HG03460 (cell line): ENCODE measurements around the gene CACNG3.
"Not testable (repeated sequence)": the region's sequence is repeated elsewhere in the genome, so short reads cannot be mapped to it uniquely, and the experiment has no call there.

Source experiments
- ATAC-seq: cut with Tn5 transposase; IDR thresholded peaks from one replicate; pipeline ENCODE4 v1.9.1; 2021; ENCODE audit not compliant: unreplicated experiment

Gene CACNG3

DNA sequence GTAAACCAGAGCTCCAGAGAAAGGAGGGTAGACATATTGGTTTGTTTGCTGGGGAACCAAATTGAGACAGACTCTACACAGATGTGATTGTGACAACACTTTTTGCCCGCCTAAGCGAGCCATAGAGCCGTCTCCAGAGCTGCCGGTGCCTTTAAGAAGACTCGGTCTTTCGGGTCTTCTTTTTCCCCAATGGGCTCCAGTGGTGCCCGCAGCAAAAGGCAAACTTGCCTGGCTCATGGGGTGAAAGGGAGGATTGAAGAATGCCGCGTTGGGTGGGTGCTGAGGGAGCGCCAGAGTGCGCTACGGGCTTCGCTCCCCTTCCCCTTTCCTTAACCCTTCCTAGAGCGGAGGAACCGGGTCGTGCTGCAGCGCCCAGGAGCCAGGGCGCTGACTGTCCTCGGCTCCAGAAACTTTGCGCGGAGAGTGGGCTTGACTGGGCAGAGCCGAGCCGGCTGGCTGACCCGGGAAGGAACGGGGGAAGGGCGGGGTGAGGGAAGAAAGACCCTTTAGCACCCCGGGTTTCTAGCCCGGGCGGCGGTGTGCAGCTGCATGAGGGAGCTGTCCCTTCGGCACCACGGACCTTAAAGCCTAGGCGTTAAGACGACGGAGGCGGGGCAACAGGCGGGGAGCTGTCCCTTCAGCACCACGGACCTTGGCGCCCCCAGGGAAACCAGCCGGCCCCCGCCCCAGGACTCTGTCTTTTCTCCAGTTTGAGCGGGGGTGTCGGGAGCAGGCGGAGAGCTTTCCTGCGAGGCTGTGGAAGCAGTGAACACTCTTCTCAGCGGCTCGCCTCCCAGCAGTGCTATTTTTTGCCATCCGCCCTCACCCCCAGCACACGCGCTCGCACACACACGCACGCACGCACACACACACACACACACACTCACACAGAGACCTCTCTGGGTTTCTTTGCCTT, at the start of gene CACNG3:
CACNG3 (plus strand) TSS at position 880 of the 916 bp plus-strand sequence. CDS start 420 bp downstream, outside the sequence.
- ATAC-seq = no peak

DNA sequence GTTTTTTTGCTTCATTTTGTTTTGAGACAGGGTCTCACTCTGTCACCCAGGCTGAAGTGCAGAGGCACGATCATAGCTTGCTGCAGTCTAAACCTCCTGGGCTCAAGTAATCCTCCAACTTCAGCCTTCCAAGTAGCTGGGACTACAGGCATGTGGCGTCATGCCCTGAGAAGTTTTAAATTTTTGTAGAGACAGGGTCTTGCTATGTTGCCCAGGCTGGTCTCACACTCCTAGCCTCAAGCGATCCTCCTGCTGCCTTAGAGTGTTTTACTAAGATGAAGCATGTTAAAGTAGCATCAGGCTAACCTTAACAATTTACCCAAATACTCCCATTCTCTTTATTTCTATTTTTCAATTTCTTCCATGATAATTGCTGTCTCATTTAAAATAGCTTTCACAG, 49.2 kb upstream of the CACNG3 start:
- ATAC-seq = no peak

DNA sequence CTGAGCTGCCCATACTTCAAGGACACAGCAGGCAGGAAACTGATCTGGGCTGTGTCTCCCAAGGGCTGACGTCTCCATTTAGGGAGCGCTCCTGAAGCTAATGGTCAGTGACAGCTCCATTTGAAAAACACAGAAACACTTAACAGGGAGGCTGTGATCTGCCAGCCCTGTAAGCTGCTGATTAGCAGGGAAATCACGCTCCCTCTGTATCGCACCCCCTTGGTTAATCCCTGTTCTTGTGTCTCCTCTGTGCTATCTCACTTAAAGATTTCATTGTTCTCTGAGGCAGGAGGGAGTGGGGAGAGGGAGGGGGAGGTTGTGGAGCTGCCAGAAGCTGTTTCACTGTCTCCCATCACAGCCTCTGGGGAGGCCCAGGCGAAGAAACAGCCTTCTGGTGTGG, 47.4 kb upstream of the CACNG3 start:
- ATAC-seq = no peak

DNA sequence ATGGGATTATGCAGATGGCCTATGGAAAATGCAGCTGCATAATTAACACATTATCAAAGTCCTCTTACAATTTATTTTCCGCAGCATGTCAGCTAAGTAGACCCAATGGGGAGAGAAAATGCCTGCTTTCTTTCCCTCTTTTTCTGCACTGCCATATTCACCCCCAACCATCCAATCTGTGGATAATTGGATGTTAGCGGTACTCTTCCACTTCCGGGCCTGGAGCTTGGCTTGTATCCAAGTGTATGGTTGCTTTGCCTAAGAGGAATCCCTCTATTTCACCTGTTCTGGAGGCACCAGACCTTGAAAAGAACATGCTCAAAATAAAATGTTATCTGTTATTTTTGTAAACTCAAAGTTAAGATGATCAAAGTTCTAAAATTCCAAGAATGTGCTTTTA, 41.1 kb upstream of the CACNG3 start:
- no peak for ATAC-seq

DNA sequence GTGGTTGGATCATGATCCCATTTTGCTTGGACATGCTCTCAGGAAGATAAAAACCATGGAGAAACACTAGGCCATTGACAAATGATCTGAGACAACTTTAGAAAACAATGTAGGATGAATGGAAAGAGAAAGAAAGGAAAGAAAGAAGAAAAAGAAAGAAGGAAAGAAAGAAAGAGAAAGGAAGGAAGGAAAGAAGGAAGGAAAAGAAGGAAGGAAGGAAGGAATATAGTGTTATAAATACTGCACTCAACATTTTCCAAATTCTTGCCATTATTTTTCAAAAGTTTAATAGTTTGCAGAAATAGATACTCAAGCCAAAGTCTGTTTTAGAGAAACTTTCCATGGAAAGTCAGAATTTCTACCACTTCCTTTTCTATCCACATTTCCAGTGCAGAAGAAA, 39.2 kb upstream of the CACNG3 start:
- ATAC-seq = no peak

DNA sequence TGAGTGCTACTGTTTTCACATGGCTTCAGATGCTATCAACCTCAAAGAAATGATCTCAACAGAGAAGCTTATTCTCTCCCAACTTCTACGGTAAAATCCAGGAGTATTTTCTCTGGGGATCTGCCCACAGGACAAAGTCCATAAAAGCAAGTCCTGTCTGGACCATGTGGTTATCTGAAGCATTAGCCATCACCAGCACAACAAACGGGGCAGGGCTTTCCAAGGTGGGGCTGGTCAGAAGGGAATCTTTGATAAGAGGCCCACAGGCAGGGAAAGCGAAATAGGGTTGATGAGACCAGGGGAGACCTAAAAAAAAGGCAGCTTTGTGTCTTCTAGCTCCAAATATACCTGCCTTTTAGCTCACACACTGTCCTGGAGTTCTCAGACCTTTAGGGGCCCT, 38.7 kb upstream of the CACNG3 start:
- ATAC-seq = no peak

DNA sequence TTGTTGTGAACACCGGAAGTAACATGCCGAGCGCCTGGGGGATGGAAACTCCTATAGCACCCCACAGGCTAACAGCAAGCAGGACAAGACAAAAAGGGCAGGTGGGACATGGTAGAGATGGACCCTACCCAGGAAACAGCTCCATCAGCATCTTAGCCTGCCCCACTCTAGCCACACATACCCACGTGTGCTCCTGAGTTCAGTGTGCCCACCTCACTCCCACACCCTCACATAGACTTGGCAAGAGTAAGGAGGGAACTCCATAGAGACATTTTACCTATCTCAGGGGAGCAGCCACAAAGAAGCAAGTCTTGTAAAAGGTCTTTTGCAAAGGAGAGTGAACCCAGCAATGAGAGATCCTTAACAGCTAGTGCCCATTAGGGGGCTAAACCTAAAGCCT, 37.8 kb upstream of the CACNG3 start:
- ATAC-seq = no peak

DNA sequence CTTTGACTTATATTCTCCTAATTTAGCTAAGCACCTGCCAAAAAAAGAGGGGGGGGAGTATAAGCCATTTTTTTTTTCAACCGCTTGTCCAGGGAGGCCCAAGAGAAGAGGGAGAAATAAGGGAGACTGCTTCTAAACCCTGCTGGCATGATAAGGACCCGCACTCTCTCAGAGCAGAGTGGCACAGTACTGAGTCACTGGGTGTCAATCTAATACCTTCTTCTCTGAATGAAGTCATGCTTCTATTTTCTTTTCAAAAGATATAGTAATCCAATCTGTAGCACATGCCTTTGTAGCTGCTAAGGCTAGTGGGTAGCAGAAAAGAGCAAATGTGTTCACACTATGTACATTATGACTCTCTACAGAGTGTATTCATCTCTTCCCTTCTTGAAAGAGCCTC, 34.9 kb upstream of the CACNG3 start:
- no peak for ATAC-seq

DNA sequence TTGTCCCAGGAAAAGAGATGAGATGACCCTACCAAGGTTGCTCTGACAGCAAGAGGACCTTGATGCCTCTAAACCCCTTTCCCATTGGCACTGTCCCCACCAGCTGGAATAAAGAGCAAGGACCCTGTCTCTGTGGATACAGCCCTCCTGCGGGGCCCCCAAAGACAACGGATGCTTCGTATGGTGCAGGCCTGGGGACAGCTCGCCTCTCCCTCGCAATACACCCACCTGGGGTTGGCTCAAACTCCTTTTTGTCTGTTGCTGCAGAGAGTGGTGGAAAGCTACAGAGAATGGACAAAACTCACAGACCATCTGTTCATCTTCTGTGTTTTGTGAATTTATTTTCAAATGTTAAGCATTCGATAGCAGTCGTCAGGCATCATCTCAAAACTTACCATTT, 27.6 kb upstream of the CACNG3 start:
- ATAC-seq = no peak

DNA sequence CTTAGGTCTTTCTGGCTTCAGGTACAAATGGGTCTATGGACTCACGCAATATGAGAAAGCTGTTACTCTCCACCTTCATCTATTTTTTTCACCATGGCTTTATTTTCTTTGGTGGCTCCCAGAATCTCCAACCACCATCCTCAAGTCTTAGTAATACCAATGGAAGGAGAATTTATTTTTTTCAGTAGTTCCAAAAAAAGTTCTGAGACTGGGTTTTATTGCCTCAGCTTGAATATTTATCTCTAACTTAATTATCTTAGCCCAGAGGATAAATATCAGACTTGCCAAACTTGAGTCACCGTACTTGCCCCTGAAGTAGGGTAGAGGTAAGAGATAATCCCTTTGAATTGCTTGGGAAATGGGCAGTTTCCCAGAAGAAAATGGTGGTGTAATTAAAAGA, 23.2 kb upstream of the CACNG3 start:
- no peak for ATAC-seq

DNA sequence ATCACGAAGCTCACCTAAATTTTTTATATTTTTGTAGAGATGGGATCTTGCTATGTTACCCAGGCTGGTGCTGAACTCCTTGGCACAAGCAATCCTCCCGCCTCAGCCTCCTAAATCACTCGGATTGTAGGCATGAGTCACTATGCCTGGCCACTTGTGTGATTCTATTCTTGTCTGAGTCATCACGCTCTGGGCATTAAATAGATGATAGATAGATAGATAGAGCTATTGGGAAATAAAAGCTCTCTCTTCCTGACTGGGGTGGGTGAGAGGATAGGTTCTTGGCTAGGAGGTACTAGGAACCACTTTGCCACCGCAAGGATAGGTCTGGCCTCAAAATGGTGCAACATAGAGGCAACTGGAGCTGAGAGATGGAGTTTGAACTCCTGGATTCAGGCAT, 21.4 kb upstream of the CACNG3 start:
- no peak for ATAC-seq

DNA sequence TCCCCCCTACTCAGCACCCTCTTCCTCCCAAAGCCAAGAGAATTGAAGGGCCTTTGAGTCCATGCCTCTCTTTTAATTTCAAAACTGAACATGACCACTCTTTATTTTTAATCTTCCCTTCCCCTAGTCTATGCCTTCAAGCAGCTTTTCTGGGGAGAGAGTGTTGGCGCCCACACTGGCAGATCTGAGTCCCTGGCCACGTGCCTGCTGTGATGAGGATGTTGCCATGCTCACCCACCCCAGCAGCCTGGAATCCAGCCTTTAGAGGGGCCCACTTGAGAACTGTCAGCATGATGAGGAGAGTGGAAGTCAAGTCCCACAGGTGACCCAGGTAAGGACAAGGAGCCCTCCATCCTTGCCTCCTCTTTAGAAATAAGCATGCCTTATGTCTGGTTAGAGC, 20.3 kb upstream of the CACNG3 start:
- no peak for ATAC-seq

DNA sequence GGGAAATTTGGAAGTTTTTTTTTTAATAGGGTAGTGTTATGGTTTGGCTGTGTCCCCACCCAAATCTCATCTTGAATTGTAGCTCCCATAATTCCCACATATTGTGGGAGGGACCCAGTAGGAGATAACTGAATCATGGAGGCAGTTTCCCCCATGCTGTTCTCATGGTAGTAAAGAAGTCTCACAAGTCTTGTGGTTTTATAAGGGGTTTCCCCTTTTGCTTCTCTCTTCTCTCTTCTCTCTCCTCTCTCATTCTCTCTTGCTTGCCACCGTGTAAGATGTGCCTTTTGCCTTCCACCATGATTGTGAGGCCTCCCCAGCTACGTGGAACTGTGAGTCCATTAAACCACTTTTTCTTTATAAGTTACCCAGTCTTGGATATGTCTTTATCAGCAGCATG, 17.3 kb upstream of the CACNG3 start:
- ATAC-seq = not testable (repeated sequence)

DNA sequence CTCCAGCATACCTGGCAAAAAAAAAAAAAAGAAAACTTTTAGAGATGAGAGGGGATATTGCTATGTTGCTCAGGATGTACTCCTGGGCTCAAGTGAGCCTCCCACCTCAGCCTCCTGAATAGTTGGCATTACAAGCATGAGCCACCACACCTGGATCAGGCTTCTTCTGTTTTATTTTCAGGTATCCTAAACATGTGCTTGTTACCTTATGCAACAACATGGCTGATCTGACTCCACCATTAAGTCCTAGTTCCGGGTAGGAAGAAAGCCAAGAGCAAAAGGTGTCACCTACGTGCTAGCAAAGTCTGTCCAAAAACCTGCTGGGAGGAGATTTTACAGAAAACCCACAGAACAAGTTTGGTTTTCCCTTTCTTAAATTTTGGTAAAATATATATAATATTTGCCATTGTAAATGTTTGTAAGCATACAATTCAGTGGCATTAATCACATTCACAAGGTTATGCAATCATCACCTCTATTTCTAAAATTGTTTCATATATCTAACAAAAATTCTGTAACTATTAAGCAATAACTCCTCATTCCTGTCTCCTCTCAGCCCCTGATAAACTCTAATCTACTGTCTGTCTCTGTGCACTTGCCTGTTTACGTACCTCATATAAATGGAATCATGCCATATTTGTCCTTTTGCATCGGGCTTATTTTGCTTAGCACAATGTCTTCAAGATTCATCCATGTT, 9.1 kb upstream of the CACNG3 start:
- no peak for ATAC-seq

DNA sequence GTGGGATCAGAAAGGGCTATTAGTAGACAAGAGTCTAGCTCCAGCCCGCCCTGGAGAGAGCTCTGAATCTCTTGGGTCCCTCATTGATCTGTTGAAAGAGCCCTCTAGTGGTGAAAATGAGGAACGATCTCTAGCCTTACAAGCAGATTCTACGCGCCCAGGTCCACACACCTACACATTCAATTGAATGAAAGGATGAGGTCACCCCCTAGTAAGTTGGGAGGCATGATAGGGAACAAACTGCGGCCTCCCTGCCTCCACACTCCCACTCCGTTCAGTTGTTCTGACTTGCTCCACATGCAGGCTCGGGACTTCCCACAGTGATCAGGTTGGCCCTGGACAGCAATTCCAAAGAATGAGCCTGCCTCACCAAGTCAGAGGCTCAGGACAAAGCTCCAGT, 2.9 kb upstream of the CACNG3 start:
- no peak for ATAC-seq

DNA sequence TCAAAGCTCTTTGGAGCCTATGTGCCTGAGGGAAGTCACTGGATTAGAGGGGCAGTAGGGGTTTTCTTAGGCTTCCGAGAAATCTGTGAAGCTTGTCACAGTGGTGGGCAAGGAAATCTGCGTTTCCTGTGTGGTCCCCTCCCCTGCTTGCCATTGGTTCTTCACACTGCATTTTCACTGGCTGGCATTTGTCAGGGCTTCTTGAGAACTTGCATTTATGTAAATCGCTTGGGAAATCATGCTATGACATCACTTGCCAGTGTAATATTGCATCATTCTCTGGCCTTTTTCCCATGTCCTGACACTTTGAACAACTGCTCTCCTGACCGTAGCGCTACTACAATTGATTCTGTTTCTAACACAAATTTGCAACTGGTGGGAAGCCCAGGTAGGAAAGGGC, 1.8 kb downstream of the CACNG3 start:
- ATAC-seq = no peak

DNA sequence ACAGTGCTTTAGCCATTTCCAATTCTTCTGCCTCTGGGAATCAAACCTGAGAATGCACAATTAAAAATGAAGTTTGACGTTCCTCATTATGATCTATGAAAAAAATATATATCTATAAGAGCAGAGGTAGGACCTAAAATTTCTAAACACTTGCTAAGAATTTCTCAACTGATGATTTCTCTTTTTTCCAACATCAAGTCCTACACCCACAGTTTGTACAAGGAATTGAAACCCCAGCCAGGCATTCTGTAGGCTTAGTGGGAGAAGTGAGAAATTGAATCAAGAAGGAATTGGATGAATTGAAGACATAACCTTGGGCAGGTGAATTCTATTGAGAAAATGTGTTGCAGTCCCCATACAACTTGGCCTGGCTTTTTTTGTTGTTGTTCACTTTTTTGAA, 2.7 kb downstream of the CACNG3 start:
- no peak for ATAC-seq

DNA sequence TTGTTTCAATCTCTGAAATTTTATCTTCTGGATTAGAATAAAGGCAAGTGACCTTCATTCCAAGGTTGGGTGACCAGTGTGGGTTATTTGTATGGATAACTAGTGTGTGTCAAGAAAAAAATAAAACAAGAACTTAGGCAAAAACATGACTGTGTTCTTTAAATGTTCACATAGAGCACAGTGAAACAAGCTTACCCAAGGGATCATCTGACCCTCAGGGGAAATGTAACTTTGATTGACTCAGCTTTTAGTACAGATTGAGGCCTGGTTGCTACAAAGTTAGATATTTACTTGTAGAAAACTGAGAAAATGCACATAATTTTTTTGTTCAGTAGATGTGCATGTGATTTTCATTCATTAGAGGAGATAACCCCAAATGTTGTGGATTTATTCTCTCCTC, 6.7 kb downstream of the CACNG3 start:
- no peak for ATAC-seq

DNA sequence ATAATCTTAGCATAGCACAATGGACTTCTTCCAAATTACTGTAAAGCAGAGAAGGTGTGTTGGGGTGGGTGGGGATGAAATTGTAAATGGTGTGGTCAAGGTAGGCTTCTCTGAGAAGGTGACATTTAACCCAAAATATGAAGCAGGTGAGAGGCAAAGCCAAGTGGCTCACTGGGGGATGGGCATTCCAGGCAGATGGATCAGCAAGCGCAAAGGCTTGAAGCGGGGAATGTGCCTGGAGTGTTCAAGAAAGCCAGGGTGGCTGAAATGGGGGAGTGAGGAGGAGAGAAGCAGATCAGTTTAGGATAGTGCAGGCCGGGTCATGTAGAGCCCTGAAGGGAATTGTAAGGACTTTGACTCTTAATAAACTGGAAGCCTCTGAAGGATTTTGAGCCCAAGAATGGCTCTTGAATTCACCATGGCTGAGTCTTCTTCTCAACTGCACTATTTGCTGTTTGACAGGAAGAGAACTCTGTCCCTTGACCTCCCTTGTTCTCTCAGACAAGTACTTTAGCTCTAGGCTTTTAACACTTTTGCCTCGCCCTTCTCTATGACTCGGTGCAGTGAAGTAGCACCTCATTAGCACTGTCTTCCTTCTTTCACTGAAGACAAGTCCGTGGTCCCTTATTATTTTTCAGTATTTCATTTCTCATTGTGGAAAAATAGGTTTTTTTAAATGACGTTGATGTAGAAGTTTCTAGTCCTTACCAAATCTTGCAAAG, 14.7 kb downstream of the CACNG3 start:
- no peak for ATAC-seq

DNA sequence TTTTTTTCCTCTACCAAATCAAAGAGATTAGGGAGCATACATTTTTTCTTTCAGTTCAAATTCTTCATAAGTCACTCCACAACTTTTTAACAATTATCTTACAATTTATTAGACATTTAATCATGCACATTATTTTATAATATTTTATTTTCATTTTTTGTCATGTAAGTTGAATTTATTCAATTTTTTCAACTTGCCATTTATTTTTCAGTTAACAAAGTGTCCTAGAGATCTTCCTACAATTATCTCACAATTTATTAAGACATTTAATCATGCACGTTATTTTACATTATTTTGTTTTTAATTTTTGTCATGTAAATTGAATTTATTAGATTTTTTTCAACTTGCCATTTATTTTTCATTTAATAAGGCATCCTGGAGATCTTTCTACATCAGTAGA, 16.2 kb downstream of the CACNG3 start:
- no peak for ATAC-seq

DNA sequence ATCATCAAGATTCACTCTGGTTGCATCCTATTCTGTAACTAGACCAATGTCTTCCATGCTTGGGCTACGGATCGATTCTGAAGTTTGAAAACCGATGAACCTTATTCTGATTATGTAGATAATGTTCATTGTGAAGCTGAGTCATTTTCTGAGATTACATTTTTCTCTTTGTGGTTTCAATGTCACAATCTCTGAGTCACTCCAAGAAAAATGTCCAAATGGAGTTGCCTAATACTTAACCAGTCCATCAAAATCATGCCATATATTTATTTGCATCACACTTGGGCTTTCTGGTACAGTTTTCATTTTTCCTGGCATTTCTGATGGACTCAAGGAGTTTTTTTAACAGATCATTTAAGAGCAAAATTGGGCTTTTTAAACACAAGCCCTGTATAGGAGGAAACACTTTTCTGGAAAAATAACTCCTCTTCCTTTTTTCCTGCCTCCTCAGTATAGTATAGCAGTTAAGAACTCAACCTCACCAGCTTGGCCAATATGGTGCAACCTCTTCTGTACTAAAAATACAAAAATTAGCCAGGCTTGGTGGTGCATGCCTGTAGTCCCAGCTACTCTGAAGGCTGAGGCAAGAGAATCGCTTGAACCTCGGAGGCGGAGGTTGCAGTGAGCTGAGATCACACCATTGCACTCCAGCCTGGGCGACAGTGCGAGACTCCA, 17.5 kb downstream of the CACNG3 start:
- no peak for ATAC-seq
